A673 (cell line): ENCODE data around the gene CEP170B. TPM values are rescaled to one million over a fixed set of nuclear protein-coding genes. Genes with fewer than 3 reads are reported as not detected.

ENCODE experiments used
- BruUV-seq: library from RNA; stranded (reverse); fragments of 400-500 nt; replicated peaks from 2 replicates; lab custom pipeline; 2021; lab: Mats Ljungman, UMichigan
- CTCF ChIA-PET: fragments of 300-600 bp; sonication (Branson Sonifier 250); formaldehyde crosslinking; loops from one replicate; lab custom pipeline; 2022; ENCODE audit warnings: antibody characterized with exemption; lab: Charles Lee
- POLR2A ChIA-PET: fragments of 300-600 bp; sonication (Branson Sonifier 250); formaldehyde crosslinking; loops from one replicate; lab custom pipeline; 2022; ENCODE audit warnings: antibody characterized with exemption; ENCODE audit not compliant: low non-redundant PET; lab: Charles Lee
- DNase-seq: peaks from one replicate; pipeline ENCODE4 v3.0.0-alpha.2; 2015; ENCODE audit warnings: low spot score
- H3K27ac ChIP-seq: fragments of 200-600 bp; sonication (generic); 2 replicates; pipeline ENCODE4 v1.5.1; 2016; ENCODE audit warnings: mixed run types, low read depth, mild to moderate bottlenecking, mixed read lengths, antibody characterized with exemption, low read length; ENCODE audit not compliant: poor library complexity, severe bottlenecking
- H3K27me3 ChIP-seq: fragments of 200-600 bp; sonication (generic); replicated peaks from 2 replicates; pipeline ENCODE4 v1.6.1; 2017; ENCODE audit warnings: mixed run types, low read depth, mild to moderate bottlenecking, mixed read lengths, antibody characterized with exemption, low read length; ENCODE audit not compliant: insufficient read depth, poor library complexity
- H3K36me3 ChIP-seq: fragments of 200-600 bp; sonication (generic); 2 replicates; pipeline ENCODE4 v1.6.1; 2016; ENCODE audit warnings: mixed run types, mild to moderate bottlenecking, mixed read lengths, antibody characterized with exemption, low read length; ENCODE audit not compliant: insufficient read depth, poor library complexity, severe bottlenecking
- H3K4me1 ChIP-seq: fragments of 200-600 bp; sonication (generic); 2 replicates; pipeline ENCODE4 v1.6.1; 2017; ENCODE audit warnings: mixed run types, mild to moderate bottlenecking, mixed read lengths, antibody characterized with exemption, low read length; ENCODE audit not compliant: insufficient read depth, poor library complexity, severe bottlenecking
- H3K4me3 ChIP-seq: fragments of 200-600 bp; sonication (generic); 2 replicates; pipeline ENCODE4 v1.5.1; 2016; ENCODE audit warnings: low read depth, mixed run types, mild to moderate bottlenecking, mixed read lengths, low read length; ENCODE audit not compliant: poor library complexity, severe bottlenecking
- H3K9me3 ChIP-seq: fragments of 200-600 bp; sonication (generic); 2 replicates; pipeline ENCODE4 v1.6.1; 2016; ENCODE audit warnings: mixed run types, low read depth, mild to moderate bottlenecking, mixed read lengths, antibody characterized with exemption, low read length; ENCODE audit not compliant: poor library complexity, severe bottlenecking
- CTCF ChIP-seq: fragments of 300-800, 200-600 bp; sonication (generic); conservative IDR thresholded peaks from 2 replicates; pipeline ENCODE4 v1.5.1; 2017; ENCODE audit warnings: low read depth, mild to moderate bottlenecking, antibody characterized with exemption, low read length, moderate library complexity, mixed read lengths
- EZH2 ChIP-seq: fragments of 200-600 bp; sonication (generic); IDR thresholded peaks from 2 replicates; pipeline ENCODE4 v1.6.1; 2017; ENCODE audit warnings: borderline replicate concordance, low read depth, mild to moderate bottlenecking, mixed read lengths, antibody characterized with exemption, low read length; ENCODE audit not compliant: poor library complexity, severe bottlenecking
- intact Hi-C: fragments of 100-400 bp; cut with micrococcal nuclease; formaldehyde crosslinking; loops from one replicate; pipeline ENCODE4 v1.10.0; 2022; ENCODE audit not compliant: unreplicated experiment
- total RNA-seq: library from RNA; stranded (reverse); gene quantifications from 2 replicates; pipeline ENCODE4 v1.2.3, GENCODE V29; 2021

Gene CEP170B
- total RNA-seq, 1 experiment from 2014 or later, result 20.8 TPM

GRCh38 chr14:104891121-104891551, 26.1 kb downstream of the CEP170B start:
- H3K27me3 ChIP-seq, result no peaks in the 10 kb centered on the region
- no peak for TF ChIP-seq EZH2
- no peak for TF ChIP-seq CTCF
- no peak overlapping the region for H3K4me3 ChIP-seq
- no TSS peak for BruUV-seq
- ChIA-PET POLR2A (no interaction called here), CTCF (interaction anchor here (0.9 kb wide), 1 partner anchor 103 kb away, joined by 3 read pairs; no protein-coding TSS in a partner anchor)
- H3K36me3 ChIP-seq, result no peaks in the 10 kb centered on the region
- intact Hi-C loops, result no loop called here
- no peaks in the 10 kb centered on the region for H3K9me3 ChIP-seq
- no peak for DNase-seq
- no peaks in the 10 kb centered on the region for H3K4me1 ChIP-seq
- H3K27ac ChIP-seq, result no peak overlapping the region

GRCh38 chr14:104891664-104892530, 26.8 kb downstream of the CEP170B start:
- Histone ChIP-seq H3K36me3 (no peaks in the 10 kb centered on the region), H3K9me3 (no peaks in the 10 kb centered on the region), H3K27ac (no peak overlapping the region), H3K27me3 (no peaks in the 10 kb centered on the region), H3K4me1 (no peaks in the 10 kb centered on the region), H3K4me3 (no peak overlapping the region)
- DNase-seq, result no peak
- no TSS peak for BruUV-seq
- intact Hi-C loops, result no loop called here
- TF ChIP-seq CTCF (no peak), EZH2 (no peak)
- POLR2A ChIA-PET, result no interaction called here
- CTCF ChIA-PET, result interaction anchor here (0.6 to 0.9 kb wide), 2 partner anchors 18 to 104 kb away, joined by 3 to 4 read pairs; no protein-coding TSS in a partner anchor

- no peaks in the 10 kb centered on the region for H3K27me3 ChIP-seq
- H3K4me3 ChIP-seq, result no peak overlapping the region
- intact Hi-C loops, result no loop called here
- ChIA-PET CTCF (interaction anchor here (0.6 kb wide), 1 partner anchor 17 kb away, joined by 4 read pairs; no protein-coding TSS in a partner anchor), POLR2A (no interaction called here)
- no peaks in the 10 kb centered on the region for H3K36me3 ChIP-seq
- BruUV-seq, result no TSS peak
- DNase-seq, result no peak
- no peak overlapping the region for H3K27ac ChIP-seq
- H3K9me3 ChIP-seq, result no peaks in the 10 kb centered on the region
- H3K4me1 ChIP-seq, result no peaks in the 10 kb centered on the region
- TF ChIP-seq EZH2, result no peak
- no peak for TF ChIP-seq CTCF
These were observed 27.7 kb downstream of the CEP170B start for GRCh38 chr14:104892531-104893434.
